Upper lobe of right lung (tissue), 1 donor: ENCODE measurements around the gene ARRDC3. TPM values are rescaled to one million over a fixed set of nuclear protein-coding genes. Genes with fewer than 3 reads are reported as not detected.

ENCODE experiments used
- ATAC-seq: fragments of 200-7000 bp; cut with Tn5 transposase; one replicate; pipeline ENCODE4 v1.9.1; 2020; ENCODE audit warnings: mild to moderate bottlenecking, moderate library complexity
- DNase-seq: peaks from one replicate; pipeline ENCODE4 v3.0.0-alpha.2; 2020
- H3K27ac ChIP-seq: fragments of 200-600 bp; one replicate; pipeline ENCODE4 v1.8.0; 2022
- H3K27me3 ChIP-seq: fragments of 200-600 bp; one replicate; pipeline ENCODE4 v1.8.0; 2022; ENCODE audit warnings: mild to moderate bottlenecking
- H3K36me3 ChIP-seq: fragments of 200-600 bp; one replicate; pipeline ENCODE4 v1.8.0; 2022
- H3K4me1 ChIP-seq: fragments of 200-600 bp; one replicate; pipeline ENCODE4 v1.8.0; 2022
- H3K4me3 ChIP-seq: fragments of 200-600 bp; one replicate; pipeline ENCODE4 v1.8.0; 2022; ENCODE audit warnings: mild to moderate bottlenecking
- H3K9me3 ChIP-seq: fragments of 200-600 bp; one replicate; pipeline ENCODE4 v1.8.0; 2022
- intact Hi-C: fragments of 100-400 bp; cut with DNase I; formaldehyde crosslinking; loops from one replicate; pipeline ENCODE4 v1.11.0; 2022
- long read RNA-seq: library from polyadenylated mRNA; unstranded; transcript quantifications from one replicate; pipeline ENCODE4 v2.0.0, GENCODE V29; 2021
- total RNA-seq: library from RNA; stranded (reverse); fragmentation: NEBNext Ultra II Directional; extraction: Animal tissue kit (Norgen Biotek cat#: 25700); gene quantifications from one replicate; pipeline ENCODE4 v1.2.1, GENCODE V29; 2021
- TF ChIP-seq, protein P1 (sequence below): fragments of 200-600 bp; IDR thresholded peaks from one replicate; pipeline ENCODE4 v1.8.0; 2022; ENCODE audit warnings: antibody characterized with exemption
- donor health status: DM: no; HTN: yes; CAD: no; lungs with severe emphysema.

ARRDC3 gene, protein sequence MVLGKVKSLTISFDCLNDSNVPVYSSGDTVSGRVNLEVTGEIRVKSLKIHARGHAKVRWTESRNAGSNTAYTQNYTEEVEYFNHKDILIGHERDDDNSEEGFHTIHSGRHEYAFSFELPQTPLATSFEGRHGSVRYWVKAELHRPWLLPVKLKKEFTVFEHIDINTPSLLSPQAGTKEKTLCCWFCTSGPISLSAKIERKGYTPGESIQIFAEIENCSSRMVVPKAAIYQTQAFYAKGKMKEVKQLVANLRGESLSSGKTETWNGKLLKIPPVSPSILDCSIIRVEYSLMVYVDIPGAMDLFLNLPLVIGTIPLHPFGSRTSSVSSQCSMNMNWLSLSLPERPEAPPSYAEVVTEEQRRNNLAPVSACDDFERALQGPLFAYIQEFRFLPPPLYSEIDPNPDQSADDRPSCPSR
- total RNA-seq = 103 TPM
- long read RNA-seq, full-length matches to known transcripts = 124 of 148 reads
- long read RNA-seq, partial matches to known transcripts = 3 of 148 reads
- long read RNA-seq, other reads (novel, unspliced or antisense) = 21 of 148 reads

DNA sequence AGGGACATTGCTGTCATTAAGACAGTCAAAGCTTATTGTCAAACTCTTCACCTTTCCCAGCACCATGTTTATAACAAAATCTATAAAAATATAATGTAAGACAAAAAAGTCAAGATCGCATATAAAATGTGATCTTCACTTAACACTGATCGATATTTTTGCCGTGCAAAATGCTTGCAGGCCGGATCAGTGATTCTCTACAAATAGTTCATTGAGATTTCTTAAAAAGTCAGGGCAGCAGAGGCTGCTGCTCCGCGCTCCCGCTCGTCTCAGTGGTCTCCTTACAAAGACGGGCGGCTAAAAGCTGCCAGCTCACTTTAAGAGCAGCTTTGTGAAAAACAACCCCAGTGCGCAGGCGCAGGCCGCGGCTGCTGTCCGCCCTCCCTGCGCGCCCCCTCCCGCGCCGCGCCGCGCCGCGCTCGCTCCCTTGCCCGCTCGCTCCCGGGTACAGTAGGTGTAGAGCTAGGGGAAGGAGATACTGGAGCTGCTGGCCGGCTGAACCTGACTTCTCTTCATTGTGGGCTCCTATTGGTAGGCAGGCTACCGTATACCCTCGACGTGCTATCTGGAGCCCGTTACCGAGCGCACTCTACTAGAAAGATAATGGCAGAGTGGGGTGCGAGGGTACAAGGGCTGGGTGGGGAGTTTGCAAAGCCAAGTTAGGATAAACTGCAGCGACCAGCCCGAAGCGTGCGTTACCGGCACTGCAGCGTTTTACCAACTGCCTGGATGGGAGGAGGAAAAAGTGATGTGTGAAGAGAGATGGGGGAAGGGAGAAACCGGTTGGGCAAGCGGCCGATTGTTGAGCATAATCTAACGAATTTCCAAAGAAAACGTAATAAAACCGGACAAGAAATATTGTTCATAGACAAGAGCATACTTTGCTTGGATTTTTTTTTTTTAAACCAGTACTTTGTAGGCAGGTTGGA is at the start of gene ARRDC3:
TSS of gene ARRDC3 (minus strand) at position 291 of the 929 bp plus-strand sequence. CDS start at position 66, 225 bp downstream.
- intact Hi-C loops = loop anchor here (10.0 kb wide), 1 partner anchor 278 kb away; no protein-coding TSS in a partner anchor
- peak within 1 kb of the TSS; percentile 72 for H3K4me3 ChIP-seq
- no peaks in the 10 kb centered on the region for H3K27me3 ChIP-seq
- peaks cover 19% of the 10 kb centered on the region for H3K4me1 ChIP-seq
- ATAC-seq (peak; percentile 83), DNase-seq (peak; percentile 98)
- TF ChIP-seq, protein P1, sequence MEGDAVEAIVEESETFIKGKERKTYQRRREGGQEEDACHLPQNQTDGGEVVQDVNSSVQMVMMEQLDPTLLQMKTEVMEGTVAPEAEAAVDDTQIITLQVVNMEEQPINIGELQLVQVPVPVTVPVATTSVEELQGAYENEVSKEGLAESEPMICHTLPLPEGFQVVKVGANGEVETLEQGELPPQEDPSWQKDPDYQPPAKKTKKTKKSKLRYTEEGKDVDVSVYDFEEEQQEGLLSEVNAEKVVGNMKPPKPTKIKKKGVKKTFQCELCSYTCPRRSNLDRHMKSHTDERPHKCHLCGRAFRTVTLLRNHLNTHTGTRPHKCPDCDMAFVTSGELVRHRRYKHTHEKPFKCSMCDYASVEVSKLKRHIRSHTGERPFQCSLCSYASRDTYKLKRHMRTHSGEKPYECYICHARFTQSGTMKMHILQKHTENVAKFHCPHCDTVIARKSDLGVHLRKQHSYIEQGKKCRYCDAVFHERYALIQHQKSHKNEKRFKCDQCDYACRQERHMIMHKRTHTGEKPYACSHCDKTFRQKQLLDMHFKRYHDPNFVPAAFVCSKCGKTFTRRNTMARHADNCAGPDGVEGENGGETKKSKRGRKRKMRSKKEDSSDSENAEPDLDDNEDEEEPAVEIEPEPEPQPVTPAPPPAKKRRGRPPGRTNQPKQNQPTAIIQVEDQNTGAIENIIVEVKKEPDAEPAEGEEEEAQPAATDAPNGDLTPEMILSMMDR = no peak
- H3K27ac ChIP-seq = peak within 1 kb of the TSS; percentile 100
- peaks cover 2% of the 10 kb centered on the region for H3K36me3 ChIP-seq
- H3K9me3 ChIP-seq = no peaks in the 10 kb centered on the region

DNA sequence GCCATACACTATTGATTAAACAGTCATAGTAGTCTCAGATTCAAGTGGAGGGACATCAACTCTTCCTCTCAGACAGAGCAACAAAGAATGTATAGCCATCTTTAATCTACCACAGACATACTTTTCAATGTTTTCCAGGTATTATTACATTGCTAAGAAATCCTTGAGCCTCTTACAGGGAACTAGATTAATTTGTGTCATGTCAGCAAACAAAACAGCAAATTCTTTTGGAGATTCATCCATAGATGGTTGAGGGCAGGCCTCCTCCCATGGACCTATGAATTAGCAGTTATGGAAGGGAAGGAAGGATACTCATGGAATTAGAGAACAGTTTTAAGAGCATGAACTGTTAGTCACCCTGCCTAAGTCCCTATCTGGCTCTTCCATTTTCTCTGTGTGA is 47.8 kb upstream of the ARRDC3 start:
- no peak for DNase-seq
- intact Hi-C loops = no loop called here
- no peak for ATAC-seq
- Histone ChIP-seq H3K4me1 (no peaks in the 10 kb centered on the region), H3K36me3 (no peaks in the 10 kb centered on the region), H3K27me3 (no peaks in the 10 kb centered on the region), H3K27ac (no peak overlapping the region), H3K4me3 (no peak overlapping the region), H3K9me3 (peaks cover 10% of the 10 kb centered on the region)
- TF ChIP-seq, protein P1 = no peak

DNA sequence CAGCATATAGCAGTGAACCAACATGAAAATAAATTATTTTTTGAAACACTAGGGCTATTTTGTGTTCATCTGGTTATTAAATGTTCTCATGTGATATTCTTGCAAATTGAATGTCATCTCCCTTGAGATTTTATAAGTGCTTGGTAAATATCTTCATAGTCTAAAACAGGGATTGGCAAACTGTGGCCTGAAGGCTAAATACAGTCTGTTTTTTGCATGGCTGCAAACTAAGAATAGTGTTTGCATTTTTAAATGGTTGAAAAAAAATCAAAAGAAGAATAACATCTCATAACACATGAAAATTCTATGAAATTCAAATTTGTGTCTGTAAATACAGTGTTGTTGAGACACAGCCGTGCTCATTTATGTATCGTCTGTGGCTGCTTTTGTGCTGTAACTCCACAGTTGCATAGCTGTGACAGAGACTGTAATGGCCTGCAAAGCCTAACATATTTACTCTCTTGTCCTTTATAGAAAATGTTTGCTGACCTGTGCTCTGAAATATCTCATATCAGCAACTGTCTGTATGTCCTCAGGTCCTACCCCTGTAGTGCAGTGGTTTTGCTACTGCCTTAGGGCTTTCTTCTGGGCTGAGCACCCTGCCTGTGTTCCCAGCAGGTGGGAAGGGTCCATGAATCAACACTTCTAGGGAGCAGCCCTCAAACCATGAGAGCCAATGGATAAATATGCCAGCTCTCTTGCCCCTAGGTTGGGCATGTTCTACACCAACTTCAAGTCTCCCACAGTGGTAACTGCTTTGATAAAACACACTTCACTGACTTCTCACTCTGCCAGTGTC is 41.7 kb upstream of the ARRDC3 start:
- intact Hi-C loops = no loop called here
- TF ChIP-seq, protein P1 = no peak
- H3K36me3 ChIP-seq = no peaks in the 10 kb centered on the region
- ATAC-seq (no peak), DNase-seq (no peak)
- H3K9me3 ChIP-seq = peaks cover 10% of the 10 kb centered on the region
- no peak overlapping the region for H3K4me3 ChIP-seq
- H3K27ac ChIP-seq = no peak overlapping the region
- H3K4me1 ChIP-seq = no peaks in the 10 kb centered on the region
- no peaks in the 10 kb centered on the region for H3K27me3 ChIP-seq

DNA sequence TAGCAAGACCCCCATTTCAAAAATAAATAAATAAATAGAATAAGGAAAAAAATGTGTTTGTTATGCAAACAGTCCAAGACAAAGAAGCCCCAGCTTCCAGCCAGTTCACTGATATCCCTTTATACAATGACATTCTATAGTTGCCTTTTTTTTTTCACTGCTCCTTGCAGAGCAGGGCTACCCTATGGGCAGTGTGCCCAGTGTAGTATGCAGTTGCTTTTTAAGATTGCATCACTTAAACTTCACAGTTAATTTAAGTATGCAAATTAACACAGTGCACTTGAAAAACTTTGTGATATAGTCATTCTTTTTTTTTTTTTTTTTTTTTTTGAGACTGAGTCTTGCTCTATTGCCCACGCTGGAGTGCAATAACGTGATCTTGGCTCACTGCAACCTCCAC is 40.8 kb upstream of the ARRDC3 start:
- TF ChIP-seq, protein P1 = no peak
- Histone ChIP-seq H3K4me3 (no peak overlapping the region), H3K36me3 (no peaks in the 10 kb centered on the region), H3K27ac (no peak overlapping the region), H3K27me3 (no peaks in the 10 kb centered on the region), H3K4me1 (no peaks in the 10 kb centered on the region), H3K9me3 (peaks cover 1% of the 10 kb centered on the region)
- DNase-seq (no peak), ATAC-seq (no peak)
- intact Hi-C loops = no loop called here

DNA sequence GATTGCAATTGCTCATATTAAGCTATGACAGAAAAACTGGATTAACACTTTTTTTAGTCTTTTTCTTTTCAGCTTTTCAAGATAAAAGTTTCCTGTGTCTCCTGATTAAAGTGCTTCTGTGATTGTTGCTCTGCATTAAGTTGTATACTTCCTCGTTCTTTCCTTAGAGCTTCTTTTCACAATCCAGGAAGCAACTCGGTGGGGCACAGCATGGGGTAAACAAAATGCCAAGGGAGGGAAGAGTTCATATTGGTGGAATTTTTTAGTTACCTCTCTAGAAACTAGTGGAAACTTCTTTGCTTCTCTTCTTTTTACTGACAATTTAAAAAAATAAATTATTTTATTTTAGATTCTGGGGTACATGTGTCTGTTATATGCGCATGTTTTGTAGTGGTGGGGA is 37.8 kb upstream of the ARRDC3 start:
- Histone ChIP-seq H3K27ac (no peak overlapping the region), H3K4me3 (no peak overlapping the region), H3K27me3 (no peaks in the 10 kb centered on the region), H3K9me3 (no peaks in the 10 kb centered on the region), H3K36me3 (no peaks in the 10 kb centered on the region), H3K4me1 (no peaks in the 10 kb centered on the region)
- ATAC-seq (no peak), DNase-seq (no peak)
- intact Hi-C loops = no loop called here
- TF ChIP-seq, protein P1 = no peak
